H9 (cell line): Measurements from ENCODE around the gene TNFRSF18. TPM values are rescaled to one million over a fixed set of nuclear protein-coding genes. Genes with fewer than 3 reads are reported as not detected.

ENCODE experiments used
- DNase-seq: peaks from one replicate; pipeline ENCODE4 v3.0.0-alpha.2; 2017
- H2AFZ ChIP-seq: one replicate; pipeline ENCODE4 v1.6.1; 2013; ENCODE audit warnings: mild to moderate bottlenecking, low read length, control low read depth, moderate library complexity
- H2AK5ac ChIP-seq: 2 replicates; pipeline ENCODE4 v1.6.1; 2013; ENCODE audit warnings: low read length, control low read depth, mixed read lengths; ENCODE audit not compliant: insufficient read length
- H2BK120ac ChIP-seq: one replicate; pipeline ENCODE4 v1.6.1; 2013; ENCODE audit warnings: low read depth, mild to moderate bottlenecking, low read length, control low read depth, inconsistent platforms; ENCODE audit not compliant: poor library complexity, severe bottlenecking
- H2BK12ac ChIP-seq: 2 replicates; pipeline ENCODE4 v1.6.1; 2013; ENCODE audit warnings: low read length, control low read depth, mixed read lengths, low read depth; ENCODE audit not compliant: insufficient read length
- H2BK15ac ChIP-seq: 2 replicates; pipeline ENCODE4 v1.6.1; 2013; ENCODE audit warnings: low read depth, low read length, control low read depth
- H2BK20ac ChIP-seq: one replicate; pipeline ENCODE4 v1.6.1; 2013; ENCODE audit warnings: low read depth, mild to moderate bottlenecking, low read length, control low read depth, inconsistent platforms; ENCODE audit not compliant: poor library complexity, severe bottlenecking
- H2BK5ac ChIP-seq: 2 replicates; pipeline ENCODE4 v1.6.1; 2013; ENCODE audit warnings: low read length, control low read depth, mixed read lengths; ENCODE audit not compliant: insufficient read length
- H3K14ac ChIP-seq: 2 replicates; pipeline ENCODE4 v1.6.1; 2013; ENCODE audit warnings: low read length, control low read depth; ENCODE audit not compliant: insufficient read depth
- H3K18ac ChIP-seq: 2 replicates; pipeline ENCODE4 v1.6.1; 2013; ENCODE audit warnings: low read depth, mild to moderate bottlenecking, mixed read lengths, low read length, control low read depth; ENCODE audit not compliant: insufficient read length
- H3K23ac ChIP-seq: 2 replicates; pipeline ENCODE4 v1.6.1; 2013; ENCODE audit warnings: low read length, control low read depth, mixed read lengths, low read depth; ENCODE audit not compliant: insufficient read length
- H3K23me2 ChIP-seq: 2 replicates; pipeline ENCODE4 v1.6.1; 2013; ENCODE audit warnings: low read depth, mild to moderate bottlenecking, mixed read lengths, low read length, control low read depth; ENCODE audit not compliant: insufficient read length, poor library complexity, severe bottlenecking
- H3K27ac ChIP-seq: 2 replicates; pipeline ENCODE4 v1.5.1; 2013; ENCODE audit warnings: low read length, control low read depth, mixed read lengths, low read depth; ENCODE audit not compliant: insufficient read length
- H3K27me3 ChIP-seq: 2 replicates; pipeline ENCODE4 v1.6.1; 2013; ENCODE audit warnings: low read length, control low read depth, inconsistent platforms; ENCODE audit not compliant: insufficient read depth
- H3K4ac ChIP-seq: 2 replicates; pipeline ENCODE4 v1.6.1; 2013; ENCODE audit warnings: low read depth, mild to moderate bottlenecking, control low read depth, inconsistent platforms, low read length, moderate library complexity
- H3K4me1 ChIP-seq: 2 replicates; pipeline ENCODE4 v1.6.1; 2013; ENCODE audit warnings: low read length, control low read depth, inconsistent platforms; ENCODE audit not compliant: insufficient read depth
- H3K4me2 ChIP-seq: 2 replicates; pipeline ENCODE4 v1.6.1; 2013; ENCODE audit warnings: low read length, control low read depth, mixed read lengths; ENCODE audit not compliant: insufficient read length, insufficient read depth
- H3K56ac ChIP-seq: 2 replicates; pipeline ENCODE4 v1.6.1; 2013; ENCODE audit warnings: low read depth, mild to moderate bottlenecking, mixed read lengths, low read length, control low read depth; ENCODE audit not compliant: insufficient read length
- H3K79me1 ChIP-seq: 2 replicates; pipeline ENCODE4 v1.6.1; 2013; ENCODE audit warnings: low read depth, mild to moderate bottlenecking, moderate library complexity, low read length, control low read depth, inconsistent platforms; ENCODE audit not compliant: insufficient read depth, poor library complexity, severe bottlenecking
- H3K79me2 ChIP-seq: 2 replicates; pipeline ENCODE4 v1.6.1; 2013; ENCODE audit warnings: low read length, control low read depth, inconsistent platforms; ENCODE audit not compliant: insufficient read depth
- H3K9ac ChIP-seq: 2 replicates; pipeline ENCODE4 v1.6.1; 2013; ENCODE audit warnings: low read length, control low read depth, mixed read lengths; ENCODE audit not compliant: insufficient read length; ENCODE audit errors: extremely low read depth
- H3K9me3 ChIP-seq: one replicate; pipeline ENCODE4 v1.6.1; 2013; ENCODE audit warnings: low read depth, low read length, inconsistent platforms; ENCODE audit not compliant: control insufficient read depth
- H3T11ph ChIP-seq: one replicate; pipeline ENCODE4 v1.6.1; 2013; ENCODE audit warnings: mild to moderate bottlenecking, low read length, control low read depth, inconsistent platforms
- H4K20me1 ChIP-seq: one replicate; pipeline ENCODE4 v1.6.1; 2013; ENCODE audit not compliant: control insufficient read depth, insufficient read length, insufficient read depth
- H4K5ac ChIP-seq: 2 replicates; pipeline ENCODE4 v1.6.1; 2013; ENCODE audit warnings: low read depth, mild to moderate bottlenecking, mixed read lengths, low read length, control low read depth; ENCODE audit not compliant: insufficient read length
- H4K8ac ChIP-seq: replicated peaks from 2 replicates; pipeline ENCODE4 v1.6.1; 2013; ENCODE audit warnings: low read length, control low read depth, mixed read lengths, low read depth; ENCODE audit not compliant: insufficient read length
- H4K91ac ChIP-seq: 2 replicates; pipeline ENCODE4 v1.6.1; 2013; ENCODE audit warnings: low read depth, mild to moderate bottlenecking, moderate library complexity, mixed read lengths, low read length, control low read depth; ENCODE audit not compliant: insufficient read length
- H3K27ac Mint-ChIP-seq, 3 experiments: 2 replicates in 2 of 3; 3 replicates in 1 of 3; pipeline ENCODE4 v1.8.0; 2020 to 2021; ENCODE audit warnings: mixed read lengths in 3 of 3, mild to moderate bottlenecking in 1 of 3, moderate library complexity in 1 of 3
- H3K27me3 Mint-ChIP-seq: 2 replicates; pipeline ENCODE4 v1.8.0; 2021; ENCODE audit warnings: low read depth, mild to moderate bottlenecking, moderate library complexity, mixed read lengths
- H3K36me3 Mint-ChIP-seq, 3 experiments: 2 replicates in 2 of 3; 3 replicates in 1 of 3; pipeline ENCODE4 v1.8.0; 2020 to 2021; ENCODE audit warnings: low read depth in 3 of 3, mixed read lengths in 3 of 3; ENCODE audit not compliant: insufficient read depth in 1 of 3
- H3K4me1 Mint-ChIP-seq, 2 experiments: 2 replicates each; pipeline ENCODE4 v1.8.0; 2020; ENCODE audit warnings: mixed read lengths in 2 of 2
- H3K4me3 Mint-ChIP-seq, 2 experiments: 2 replicates in 1 of 2; 3 replicates in 1 of 2; pipeline ENCODE4 v1.8.0; 2020 to 2021; ENCODE audit warnings: mild to moderate bottlenecking in 2 of 2, mixed read lengths in 2 of 2, moderate library complexity in 1 of 2
- H3K9me3 Mint-ChIP-seq, 2 experiments: 2 replicates in 1 of 2; 3 replicates in 1 of 2; pipeline ENCODE4 v1.8.0; 2020; ENCODE audit warnings: mild to moderate bottlenecking in 2 of 2, mixed read lengths in 2 of 2, moderate library complexity in 1 of 2
- CTCF ChIP-seq: fragments of 200-600 bp; sonication (generic); conservative IDR thresholded peaks from 3 replicates; pipeline ENCODE4 v1.8.0; 2021; ENCODE audit warnings: antibody characterized with exemption, mild to moderate bottlenecking
- WGBS: extraction: QIAGEN DNeasy Blood & Tissue Kit; methylation state at CpG from one replicate; pipeline ENCODE4 v1.1.7; 2013; ENCODE audit warnings: missing lambda C conversion rate, low lambda C conversion rate, mixed read lengths; ENCODE audit not compliant: insufficient read length; ENCODE audit errors: extremely low coverage; 5-methylcytosine and 5-hydroxymethylcytosine counted together
- total RNA-seq: library from RNA; stranded (reverse); gene quantifications from 2 replicates; pipeline ENCODE4 v1.2.1, GENCODE V29; 2021

The TNFRSF18 gene
- total RNA-seq, 1 experiment from 2014 or later: 2.0 TPM

GRCh38 chr1:1191734-1192133, 14.7 kb downstream of the TNFRSF18 start:
- Histone ChIP-seq H3K4me2 (no peak overlapping the region), H4K5ac (no peak overlapping the region), H2BK12ac (no peak overlapping the region), H4K91ac (no peak overlapping the region), H3K79me2 (no peaks in the 10 kb centered on the region), H3K23ac (no peak overlapping the region), H3K27me3 (no peaks in the 10 kb centered on the region), H3T11ph (no peak overlapping the region), H2BK120ac (no peak overlapping the region), H3K9ac (no peak overlapping the region), H3K23me2 (no peaks in the 10 kb centered on the region), H2BK5ac (no peak overlapping the region), H3K4me1 (no peaks in the 10 kb centered on the region), H3K79me1 (no peaks in the 10 kb centered on the region), H2AFZ (no peak overlapping the region), H4K8ac (no peak overlapping the region), H3K14ac (no peak overlapping the region), H2BK20ac (no peak overlapping the region), H2BK15ac (no peak overlapping the region), H4K20me1 (no peaks in the 10 kb centered on the region), H3K56ac (no peak overlapping the region), H2AK5ac (no peak overlapping the region), H3K18ac (no peak overlapping the region), H3K27ac (no peak overlapping the region), H3K9me3 (peaks cover 12% of the 10 kb centered on the region), H3K4ac (no peak overlapping the region)
- no peak overlapping the region for H3K27ac Mint-ChIP-seq
- H3K4me1 Mint-ChIP-seq: no peaks in the 10 kb centered on the region
- H3K4me3 Mint-ChIP-seq: no peak overlapping the region
- WGBS: no CpG with 5 or more reads among the region's 11 CpGs
- TF ChIP-seq CTCF: no peak
- H3K36me3 Mint-ChIP-seq: peaks cover 0 to 8% (median 7%) of the 10 kb centered on the region in 3 experiments; a peak in 6 of 7 replicates
- DNase-seq: no peak
- peaks cover 38 to 46% of the 10 kb centered on the region in 2 experiments for H3K9me3 Mint-ChIP-seq
- peaks cover 48% of the 10 kb centered on the region for H3K27me3 Mint-ChIP-seq
